ENCODE results near the gene FXYD7. TPM values are rescaled to one million over a fixed set of nuclear protein-coding genes. Genes with fewer than 3 reads are reported as not detected.
A peak's percentile ranks its signal among the peaks of the same experiment; 100 is the strongest.
"Not testable (repeated sequence)": the region's sequence is repeated elsewhere in the genome, so short reads cannot be mapped to it uniquely, and the experiment has no call there.

FXYD7 gene
- total RNA-seq, 1 donor from 2014 or later: 0.59 TPM

DNA sequence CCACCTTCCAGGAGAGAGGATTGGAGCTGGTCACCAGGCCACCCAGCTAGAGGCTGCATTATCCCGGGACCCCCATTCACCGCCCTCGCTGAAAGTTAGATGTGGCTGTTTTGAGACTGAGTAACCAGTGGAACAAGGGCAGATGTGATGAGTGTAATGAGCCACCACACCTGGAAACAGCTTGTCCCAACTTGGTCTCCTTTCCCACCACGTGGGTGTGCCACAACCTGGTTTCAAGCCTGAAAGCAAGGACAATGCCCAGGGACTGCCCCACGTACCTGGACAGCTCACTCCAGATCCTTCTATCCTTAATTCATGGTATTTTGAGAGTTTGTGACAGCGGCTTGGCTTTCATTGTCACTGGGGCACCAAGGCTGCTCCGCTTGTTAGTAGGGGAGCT, 15.2 kb upstream of the FXYD7 start:
- DNase-seq: no peak

- no peak for DNase-seq
These were observed 14.5 kb upstream of the FXYD7 start for GRCh38 chr19:35128398-35129057.

DNA sequence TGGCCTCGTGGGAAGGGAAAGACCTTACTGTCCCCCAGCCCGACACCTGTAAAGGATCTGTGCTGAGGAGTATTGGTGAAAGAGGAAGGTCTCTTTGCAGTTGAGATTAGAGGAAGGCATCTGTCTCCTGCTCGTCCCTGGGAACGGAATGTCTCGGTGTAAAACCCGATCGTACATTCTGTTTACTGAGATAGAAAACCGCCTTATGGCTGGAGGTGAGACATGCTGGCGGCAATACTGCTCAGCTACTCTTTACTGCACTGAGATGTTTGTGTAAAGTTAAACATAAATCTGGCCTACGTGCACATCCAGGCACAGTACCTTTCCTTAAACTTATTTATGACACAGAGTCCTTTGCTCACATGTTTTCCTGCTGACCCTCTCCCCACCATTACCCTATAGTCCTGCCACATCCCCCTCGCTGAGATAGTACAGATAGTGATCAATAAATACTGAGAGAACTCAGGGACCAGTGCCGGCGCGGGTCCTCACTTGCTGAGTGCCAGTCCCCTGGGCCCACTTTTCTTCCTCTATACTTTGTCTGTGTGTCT, 13.3 kb upstream of the FXYD7 start:
- DNase-seq: not testable (repeated sequence)

- DNase-seq: no peak
These were observed 12.0 kb upstream of the FXYD7 start for GRCh38 chr19:35130761-35131720.

DNA sequence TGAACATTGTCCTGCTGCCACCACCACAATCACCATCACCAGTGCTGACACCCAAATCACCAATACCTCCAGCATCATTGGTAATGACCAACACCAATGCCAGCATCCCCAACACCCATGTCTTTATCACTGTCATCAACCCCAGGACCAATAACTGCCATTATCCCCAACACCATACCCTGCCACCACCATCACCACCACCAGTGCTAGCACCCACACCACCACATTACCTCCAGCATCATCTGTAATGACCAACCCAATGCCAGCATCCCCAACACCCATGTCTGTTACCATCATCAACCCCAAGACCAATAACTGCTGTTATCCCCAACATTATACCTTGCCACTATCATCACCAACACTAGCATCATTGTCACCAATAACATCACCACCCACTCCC, 10.8 kb upstream of the FXYD7 start:
- DNase-seq: no peak

GRCh38 chr19:35133826-35134225, 9.2 kb upstream of the FXYD7 start:
- no peak for DNase-seq

GRCh38 chr19:35134601-35135242, 8.3 kb upstream of the FXYD7 start, which contains the start of gene LGI4:
Gene LGI4 (minus strand): TSS chr19:35135059. CDS start chr19:35134680, 379 bp downstream.
- DNase-seq: peak; percentile 29

- DNase-seq: peak; percentile 82
These were observed 7.6 kb upstream of the FXYD7 start for GRCh38 chr19:35135389-35135909.

- DNase-seq: no peak
These were observed 6.8 kb upstream of the FXYD7 start for GRCh38 chr19:35136231-35136630.

GRCh38 chr19:35136977-35137702, 5.9 kb upstream of the FXYD7 start:
- DNase-seq: no peak

- DNase-seq: peak; percentile 68
These were observed 4.7 kb upstream of the FXYD7 start, which contains the start of gene FXYD1 for GRCh38 chr19:35138305-35138892. Gene FXYD1 (plus strand): TSS chr19:35138824. CDS start chr19:35140080, 1,256 bp downstream.

- DNase-seq: no peak
These were observed 2.7 kb upstream of the FXYD7 start for GRCh38 chr19:35140207-35140961.

DNA sequence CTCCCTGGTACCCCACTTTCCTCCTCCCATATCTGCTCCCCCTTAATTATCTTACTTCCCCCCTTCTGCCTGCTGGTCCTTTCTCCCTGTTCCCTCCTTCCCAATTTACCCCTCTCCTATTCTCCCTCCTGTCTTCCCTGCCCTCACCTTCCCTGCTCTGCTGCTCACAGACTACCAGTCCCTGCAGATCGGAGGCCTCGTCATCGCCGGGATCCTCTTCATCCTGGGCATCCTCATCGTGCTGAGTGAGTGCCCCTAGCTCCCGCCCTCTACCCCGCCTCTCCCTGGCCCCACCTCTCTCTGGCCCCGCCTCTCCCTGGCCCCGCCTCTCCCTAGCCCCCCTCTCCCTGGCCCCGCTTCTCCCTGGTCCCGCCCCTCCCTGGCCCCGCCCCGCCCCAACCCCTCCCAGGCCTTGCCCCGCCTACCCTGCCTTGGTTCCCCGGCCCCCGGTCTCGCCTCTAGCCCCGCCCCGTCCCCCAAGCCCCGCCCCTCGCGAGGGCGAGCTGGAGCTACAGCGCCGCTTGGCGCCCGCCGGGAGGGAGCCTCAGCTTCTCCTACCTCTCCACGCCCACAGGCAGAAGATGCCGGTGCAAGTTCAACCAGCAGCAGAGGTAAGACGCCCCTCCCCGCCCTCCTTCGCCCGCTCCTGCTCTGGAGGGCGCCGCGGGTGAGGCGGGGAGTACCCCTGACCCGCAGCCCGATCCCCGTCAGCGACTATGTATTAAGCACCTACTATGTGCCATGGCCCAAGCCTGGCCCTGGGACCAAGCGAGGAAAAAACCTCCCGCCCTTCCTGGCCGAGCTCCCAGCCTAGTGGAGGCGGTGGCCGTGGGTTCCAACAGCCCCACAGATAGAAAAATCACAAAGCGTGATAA, 1.9 kb upstream of the FXYD7 start:
- peak; percentile 90 for DNase-seq

DNA sequence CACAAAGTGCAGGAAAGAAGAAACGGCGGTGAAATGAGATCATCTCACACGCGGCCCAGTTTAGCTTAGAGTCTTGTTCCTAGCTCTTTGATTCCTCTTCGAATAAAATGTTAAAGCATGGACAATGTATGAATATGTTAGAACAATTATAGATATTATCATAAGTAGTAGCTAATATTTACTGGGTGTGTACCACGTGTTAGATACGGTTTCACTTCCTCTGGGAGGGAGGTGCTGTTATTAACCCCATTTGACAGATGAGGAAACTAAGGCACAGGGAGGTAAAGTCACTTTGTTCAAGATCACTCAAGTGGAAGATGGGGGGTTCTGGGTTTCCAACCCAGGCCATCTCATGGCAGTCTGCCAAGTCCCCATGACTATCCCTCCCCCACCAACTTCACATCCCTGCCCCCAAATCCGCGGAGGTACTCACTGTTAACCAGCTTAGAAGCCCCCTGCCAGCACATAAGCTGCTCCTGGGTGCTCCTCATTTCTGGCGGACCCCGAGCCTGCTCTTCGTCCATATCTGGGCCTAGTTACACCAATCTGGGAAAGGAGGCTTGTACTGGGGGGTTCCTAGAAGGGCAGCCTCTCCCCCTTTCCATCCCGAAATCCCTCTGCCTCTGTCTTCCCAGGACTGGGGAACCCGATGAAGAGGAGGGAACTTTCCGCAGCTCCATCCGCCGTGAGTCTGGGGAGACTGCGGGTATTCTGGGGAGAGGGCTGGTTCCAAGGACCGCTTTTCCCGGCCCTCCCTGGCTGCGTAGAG, 1.0 kb upstream of the FXYD7 start:
- no peak for DNase-seq

GRCh38 chr19:35142606-35143230, 337 bp upstream of the FXYD7 start:
- DNase-seq: no peak

- no peak for DNase-seq
These were observed 763 bp downstream of the FXYD7 start for GRCh38 chr19:35143818-35144217.

- no peak for DNase-seq
These were observed 1.2 kb downstream of the FXYD7 start for GRCh38 chr19:35144259-35144599.
